Fibroblast of lung (primary cell): ENCODE results near the gene GABRG2. TPM values are rescaled to one million over a fixed set of nuclear protein-coding genes. Genes with fewer than 3 reads are reported as not detected.

ENCODE experiments used
- DNase-seq, 2 donors: peaks; one replicate each; pipeline versions ENCODE4 v3.0.0 to v3.0.0-alpha.2; 2010; ENCODE audit warnings: low read depth in 2 of 2
- H2AFZ ChIP-seq: 2 replicates; pipeline ENCODE4 v1.5.1; 2012; ENCODE audit warnings: low read length, control low read depth, inconsistent platforms
- H3K27ac ChIP-seq: 2 replicates; pipeline ENCODE4 v1.5.1; 2011; ENCODE audit warnings: low read length, control low read depth; ENCODE audit not compliant: insufficient read depth
- H3K27me3 ChIP-seq: 2 replicates; pipeline ENCODE4 v1.5.1; 2011; ENCODE audit warnings: mild to moderate bottlenecking, low read length; ENCODE audit not compliant: control insufficient read depth, insufficient read depth
- H3K36me3 ChIP-seq: 2 replicates; pipeline ENCODE4 v1.5.1; 2011; ENCODE audit warnings: low read length; ENCODE audit not compliant: control insufficient read depth, insufficient read depth
- H3K4me1 ChIP-seq: 2 replicates; pipeline ENCODE4 v1.5.1; 2011; ENCODE audit warnings: low read length; ENCODE audit not compliant: control insufficient read depth, insufficient read depth; ENCODE audit errors: extremely low read depth
- H3K4me2 ChIP-seq: 2 replicates; pipeline ENCODE4 v1.5.1; 2011; ENCODE audit warnings: low read length, control low read depth; ENCODE audit not compliant: insufficient read depth; ENCODE audit errors: extremely low read depth
- H3K4me3 ChIP-seq, 4 experiments: fragments of 200-600 bp in 1 of 4; sonication (generic) in 1 of 4; replicated peaks in 1 of 4; 2 replicates each; pipeline ENCODE4 v1.5.1; 2011 to 2016; ENCODE audit warnings: low read length in 4 of 4, low read depth in 3 of 4, mild to moderate bottlenecking in 3 of 4, control low read depth in 2 of 4, inconsistent platforms in 1 of 4, mixed read lengths in 1 of 4; ENCODE audit not compliant: insufficient read depth in 1 of 4; ENCODE audit errors: control extremely low read depth in 1 of 4
- H3K79me2 ChIP-seq: 2 replicates; pipeline ENCODE4 v1.5.1; 2012; ENCODE audit warnings: mild to moderate bottlenecking, low read length, inconsistent platforms; ENCODE audit not compliant: control insufficient read depth, insufficient read depth
- H3K9ac ChIP-seq: 2 replicates; pipeline ENCODE4 v1.5.1; 2011; ENCODE audit warnings: mild to moderate bottlenecking, low read length, control low read depth; ENCODE audit not compliant: insufficient read depth
- H3K9me3 ChIP-seq: 2 replicates; pipeline ENCODE4 v1.5.1; 2012; ENCODE audit warnings: low read depth, low read length; ENCODE audit not compliant: control insufficient read depth, insufficient read depth
- H4K20me1 ChIP-seq: 2 replicates; pipeline ENCODE4 v1.5.1; 2011; ENCODE audit warnings: low read length; ENCODE audit not compliant: control insufficient read depth, insufficient read depth; ENCODE audit errors: extremely low read depth
- CTCF ChIP-seq, 2 donors: IDR thresholded peaks in 1 of 2; conservative IDR thresholded peaks in 1 of 2; 1 replicate in 1 of 2; 2 replicates in 1 of 2; pipeline ENCODE4 v1.5.1; 2011 to 2012; ENCODE audit warnings: low read length in 2 of 2, control low read depth in 1 of 2, inconsistent platforms in 1 of 2, low read depth in 1 of 2, mild to moderate bottlenecking in 1 of 2
- EZH2 ChIP-seq: IDR thresholded peaks from 2 replicates; pipeline ENCODE4 v1.5.1; 2012; ENCODE audit warnings: low read length, control low read depth, mild to moderate bottlenecking; ENCODE audit errors: missing control alignments
- polyA plus RNA-seq, 2 donors: library from polyadenylated mRNA; depleted of rRNA in 1 of 2; stranded (reverse) in 1 of 2; unstranded in 1 of 2; fragments of >200 nt; gene quantifications; 2 replicates each; pipeline ENCODE4 v1.2.1, GENCODE V29; 2011 to 2012; ENCODE audit warnings: missing spikeins in 1 of 2
- total RNA-seq: library from RNA; depleted of rRNA; stranded (reverse); fragments of >200 nt; gene quantifications from 2 replicates; pipeline ENCODE4 v1.2.1, GENCODE V29; 2014

Gene GABRG2
- total and polyA plus RNA-seq, 2 donors (not counting 1 experiment from before 2014, with no cell fraction given) = not detected

- no peak overlapping the region for H3K27ac ChIP-seq
- H2AFZ ChIP-seq = no peak overlapping the region
- H3K4me1 ChIP-seq = no peaks in the 10 kb centered on the region
- TF ChIP-seq CTCF (conservative IDR thresholded peaks at IDR 0.05 in 1 of 2, IDR thresholded peaks at IDR 0.05 in 1 of 2; ENCODE audit: low read depth in 1 of 2, low read length in 2 of 2) (no peak), EZH2 (no peak)
- no peaks in the 10 kb centered on the region for H3K27me3 ChIP-seq
- no peaks in the 10 kb centered on the region for H3K9me3 ChIP-seq
- H3K4me3 ChIP-seq = no peak overlapping the region
- no peak overlapping the region for H3K9ac ChIP-seq
- no peak overlapping the region for H3K4me2 ChIP-seq
- DNase-seq = no peak
- H4K20me1 ChIP-seq = no peaks in the 10 kb centered on the region
- H3K79me2 ChIP-seq = no peaks in the 10 kb centered on the region
- no peaks in the 10 kb centered on the region for H3K36me3 ChIP-seq
Observed at GRCh38 chr5:162196351-162196750, 128.8 kb downstream of the GABRG2 start.

GRCh38 chr5:162202285-162202880 is 134.8 kb downstream of the GABRG2 start:
- Histone ChIP-seq H3K4me3 (no peak overlapping the region), H3K36me3 (no peaks in the 10 kb centered on the region), H3K9ac (no peak overlapping the region), H3K9me3 (no peaks in the 10 kb centered on the region), H3K4me2 (no peak overlapping the region), H3K4me1 (no peaks in the 10 kb centered on the region), H3K79me2 (no peaks in the 10 kb centered on the region), H3K27ac (no peak overlapping the region), H2AFZ (no peak overlapping the region), H3K27me3 (no peaks in the 10 kb centered on the region), H4K20me1 (no peaks in the 10 kb centered on the region)
- TF ChIP-seq EZH2 (no peak), CTCF (conservative IDR thresholded peaks at IDR 0.05 in 1 of 2, IDR thresholded peaks at IDR 0.05 in 1 of 2; ENCODE audit: low read depth in 1 of 2, low read length in 2 of 2) (no peak)
- DNase-seq = no peak

Other genes starting within 250 kb of the GABRG2 start
- not detected in 2 replicates for gene GABRA1, start 219.7 kb upstream of the GABRG2 start, total RNA-seq
- gene GABRA1, start 219.7 kb upstream of the GABRG2 start, polyA plus RNA-seq = 0.02 TPM in 1 of 2 replicates, not detected in the other